A375 (cell line): ENCODE results near the gene OPA3. TPM values are rescaled to one million over a fixed set of nuclear protein-coding genes. Genes with fewer than 3 reads are reported as not detected.

Source experiments
- total RNA-seq: library from RNA; depleted of rRNA; stranded (reverse); fragments of >200 nt; shearing (Covaris generic); gene quantifications from 2 replicates; pipeline ENCODE4 v1.2.3, GENCODE V29; 2014; rRNA removed

The OPA3 gene
- 7.5 and 9.9 TPM in 2 replicates for total RNA-seq

DNA sequence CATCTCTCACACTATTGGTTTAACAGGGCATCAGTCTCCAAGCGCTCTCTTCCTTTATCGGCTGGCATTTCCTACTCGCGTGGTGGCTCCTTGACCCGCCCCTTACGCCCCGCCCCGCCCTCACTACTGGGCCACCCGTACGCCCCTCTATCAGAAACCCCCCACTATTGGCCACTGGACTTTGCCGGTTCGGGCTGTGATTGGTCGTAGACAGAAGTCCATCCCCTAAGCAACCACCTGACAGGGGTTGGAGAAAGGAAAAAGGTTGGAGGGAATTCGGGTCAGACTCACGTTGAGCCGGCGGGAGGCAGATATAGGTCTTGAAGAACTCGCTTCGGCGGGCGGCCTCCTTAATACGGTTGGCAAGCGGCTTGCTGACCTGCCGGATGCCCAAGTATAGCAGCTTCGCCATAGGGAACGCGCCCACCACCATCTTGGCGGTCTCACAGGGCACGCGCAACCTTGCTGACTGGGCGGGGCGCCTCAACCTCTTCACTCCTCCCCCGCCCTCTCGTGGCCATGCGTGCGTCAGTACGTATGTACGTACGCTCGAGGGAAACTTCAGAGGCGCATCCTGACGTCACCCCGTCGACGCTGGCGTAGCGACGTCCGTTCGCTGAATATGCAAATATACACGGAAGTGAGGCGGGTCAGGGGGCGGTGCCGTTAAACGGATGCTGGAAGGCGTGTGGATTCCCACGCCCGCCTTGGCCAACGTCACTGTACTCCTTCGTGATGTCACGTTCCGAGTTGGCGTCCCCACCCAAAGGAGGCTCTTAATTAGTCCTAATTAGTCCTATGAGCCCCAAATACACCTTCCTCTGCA, at the start of gene OPA3:
Gene OPA3 (minus strand): TSS at position 471 of the 826 bp plus-strand sequence. CDS start 38 bp downstream, at position 433.

DNA sequence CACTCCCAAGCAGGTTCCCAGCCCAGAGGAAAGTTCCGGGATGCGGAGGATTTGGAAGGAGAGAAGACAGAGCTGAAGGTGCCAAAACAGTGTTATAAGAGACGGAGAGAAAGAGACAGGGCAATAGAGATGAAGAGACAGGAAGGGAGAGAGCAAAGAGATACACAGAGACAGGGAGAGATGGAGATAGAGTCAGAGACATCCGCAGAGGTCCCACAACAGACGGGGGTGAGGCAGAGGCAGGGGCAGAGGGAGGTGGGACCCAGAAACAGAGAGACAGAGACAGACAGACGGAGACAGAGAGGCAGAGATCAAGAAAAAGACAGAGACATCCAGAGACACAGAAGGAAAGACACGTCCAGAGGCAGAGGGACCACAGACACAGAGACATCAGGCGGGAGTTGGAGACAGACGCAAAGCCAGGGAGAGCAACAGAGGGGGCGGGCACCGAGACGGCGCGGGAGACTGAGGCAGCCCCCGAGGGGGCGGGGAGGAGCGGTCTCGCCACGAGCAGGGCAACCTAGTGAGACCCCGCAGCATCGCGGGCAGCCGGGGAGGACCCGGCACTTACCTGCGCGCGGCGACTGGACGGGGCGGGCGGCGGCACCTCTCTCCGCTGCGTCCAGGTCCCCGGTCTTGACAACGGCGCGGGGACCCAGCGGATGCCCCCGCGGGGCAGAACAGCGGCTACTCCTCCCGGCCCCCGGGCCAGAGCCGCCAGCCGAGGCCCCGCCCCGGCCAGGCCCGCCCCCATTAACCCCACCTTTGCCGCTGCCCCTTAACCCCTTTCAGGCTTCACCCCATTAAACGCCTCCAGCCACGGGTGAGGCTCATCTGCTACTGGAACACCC, 17.1 kb upstream of the OPA3 start, which contains the start of gene GPR4:
Gene GPR4 (minus strand): TSS at position 689 of the 851 bp plus-strand sequence. CDS start 10,346 bp downstream, outside the sequence.

DNA sequence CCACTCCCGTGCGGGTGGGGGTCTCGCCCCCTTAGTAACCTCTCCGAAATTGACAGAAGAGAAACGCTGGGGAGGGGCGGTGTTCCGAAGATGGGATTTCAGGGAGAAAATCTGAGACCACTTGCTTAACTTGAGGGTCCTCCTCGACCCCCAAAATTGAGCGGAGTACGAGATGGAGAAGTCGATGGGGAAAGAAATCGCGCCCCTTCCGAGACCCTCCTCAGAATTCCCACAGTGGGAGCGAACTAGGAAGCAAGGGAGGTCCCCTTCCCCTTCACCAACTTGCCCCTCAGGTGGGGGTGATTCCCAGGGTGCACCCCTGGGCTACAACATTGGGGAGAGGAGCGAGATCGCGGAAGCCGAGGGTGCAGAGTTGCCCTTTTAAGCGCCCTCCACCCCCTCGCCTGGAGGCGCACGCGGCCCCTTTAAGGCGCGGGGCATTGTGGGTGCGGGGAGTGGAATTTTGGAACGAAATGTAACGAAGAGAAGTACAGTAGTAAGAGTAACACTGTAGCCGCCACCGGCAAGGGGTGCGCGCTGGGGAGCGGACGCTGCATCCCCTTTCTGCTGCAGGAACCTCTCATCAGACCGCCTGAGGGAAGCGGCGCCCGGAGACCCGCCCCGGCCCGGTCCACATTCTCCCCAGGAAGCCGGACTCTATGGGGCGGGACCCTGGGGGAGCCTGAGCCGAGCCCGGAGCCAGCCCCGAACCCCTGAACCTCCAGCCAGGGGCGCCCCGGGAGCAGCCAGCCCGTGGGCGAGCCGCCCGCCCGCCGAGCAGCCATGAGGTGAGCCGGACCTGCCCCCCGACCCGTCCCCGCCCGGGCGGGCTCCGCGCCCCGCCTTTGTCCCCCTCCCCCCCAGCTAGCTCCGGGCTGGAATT, 77.4 kb downstream of the OPA3 start, which contains the start of gene VASP:
Gene VASP (plus strand): TSS at position 491 of the 883 bp plus-strand sequence. CDS start 293 bp downstream, at position 784.

DNA sequence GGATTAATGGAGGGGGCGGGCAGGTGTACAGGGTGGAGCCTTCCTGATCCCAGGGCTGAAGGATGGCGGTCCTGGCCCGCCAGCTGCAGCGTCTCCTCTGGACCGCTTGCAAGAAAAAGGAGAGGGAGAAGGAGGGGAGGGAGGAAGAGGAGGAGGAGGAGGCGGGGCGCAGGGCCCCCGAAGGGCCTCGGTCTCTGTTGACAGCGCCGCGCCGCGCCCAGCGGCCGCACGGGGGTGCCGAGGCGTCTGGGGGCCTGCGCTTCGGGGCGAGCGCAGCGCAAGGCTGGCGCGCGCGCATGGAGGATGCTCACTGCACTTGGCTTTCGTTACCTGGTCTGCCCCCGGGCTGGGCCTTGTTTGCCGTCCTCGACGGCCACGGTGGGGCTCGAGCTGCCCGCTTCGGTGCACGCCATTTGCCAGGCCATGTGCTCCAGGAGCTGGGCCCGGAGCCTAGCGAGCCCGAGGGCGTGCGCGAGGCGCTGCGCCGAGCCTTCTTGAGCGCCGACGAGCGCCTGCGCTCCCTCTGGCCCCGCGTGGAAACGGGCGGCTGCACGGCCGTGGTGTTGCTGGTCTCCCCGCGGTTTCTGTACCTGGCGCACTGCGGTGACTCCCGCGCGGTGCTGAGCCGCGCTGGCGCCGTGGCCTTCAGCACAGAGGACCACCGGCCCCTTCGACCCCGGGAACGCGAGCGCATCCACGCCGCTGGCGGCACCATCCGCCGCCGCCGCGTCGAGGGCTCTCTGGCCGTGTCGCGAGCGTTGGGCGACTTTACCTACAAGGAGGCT, 86.0 kb downstream of the OPA3 start, which contains the start of gene PPM1N:
Gene PPM1N (plus strand): TSS at position 33 of the 785 bp plus-strand sequence. CDS start 30 bp downstream, at position 63.

Other genes with a start within 250 kb of the OPA3 start
- gene KLC3, start 244.1 kb downstream of the OPA3 start, total RNA-seq: 0.24 TPM in 1 of 2 replicates, not detected in the other
- 27.6 and 28.0 TPM in 2 replicates for gene ERCC2, start 214.2 kb downstream of the OPA3 start, total RNA-seq
- 1.6 and 3.7 TPM in 2 replicates for gene PPP1R13L, start 179.7 kb downstream of the OPA3 start, total RNA-seq
- gene POLR1G, start 178.2 kb downstream of the OPA3 start, total RNA-seq: 25.1 and 29.8 TPM in 2 replicates
- 218 and 262 TPM in 2 replicates for gene ERCC1, start 160.9 kb downstream of the OPA3 start, total RNA-seq
- gene FOSB, start 116.8 kb downstream of the OPA3 start, total RNA-seq: 34.9 and 45.0 TPM in 2 replicates
- 3.5 and 5.0 TPM in 2 replicates for gene RTN2, start 87.8 kb downstream of the OPA3 start, total RNA-seq
- gene PPM1N, start 86.4 kb downstream of the OPA3 start, total RNA-seq: 2.2 and 2.8 TPM in 2 replicates
- 96.6 and 98.0 TPM in 2 replicates for gene VASP, start 77.3 kb downstream of the OPA3 start, total RNA-seq
- 0.04 and 0.13 TPM in 2 replicates for gene GPR4, start 17.4 kb upstream of the OPA3 start, total RNA-seq
- 59.8 and 70.0 TPM in 2 replicates for gene EML2, start 54.6 kb upstream of the OPA3 start, total RNA-seq
- gene GIPR, start 83.4 kb upstream of the OPA3 start, total RNA-seq: 0.03 and 1.2 TPM in 2 replicates
- gene SNRPD2, start 107.2 kb upstream of the OPA3 start, total RNA-seq: 904 and 1,025 TPM in 2 replicates
- 15.0 and 18.7 TPM in 2 replicates for gene QPCTL, start 107.9 kb upstream of the OPA3 start, total RNA-seq
- 23.2 and 31.5 TPM in 2 replicates for gene FBXO46, start 146.1 kb upstream of the OPA3 start, total RNA-seq
- gene MEIOSIN, start 148.6 kb upstream of the OPA3 start, total RNA-seq: 0.40 TPM in 1 of 2 replicates, not detected in the other
- gene SIX5, start 184.4 kb upstream of the OPA3 start, total RNA-seq: 22.1 and 24.4 TPM in 2 replicates
- gene DMPK, start 197.7 kb upstream of the OPA3 start, total RNA-seq: 28.1 and 29.7 TPM in 2 replicates
- gene DMWD, start 208.0 kb upstream of the OPA3 start, total RNA-seq: 73.8 and 79.2 TPM in 2 replicates
- 0.41 TPM in 1 of 2 replicates, not detected in the other for gene RSPH6A, start 230.5 kb upstream of the OPA3 start, total RNA-seq